ENCODE results near the gene RHNO1.
A peak's percentile ranks its signal among the peaks of the same experiment; 100 is the strongest.

Gene RHNO1

GRCh38 chr12:2858334-2858733, 18.7 kb upstream of the RHNO1 start:
- no peak overlapping the region for H3K4me3 ChIP-seq (ENCODE audit: low read depth, low read length)
- peaks cover 36 to 56% of the 10 kb centered on the region in 2 experiments for H3K36me3 ChIP-seq (ENCODE audit: control insufficient read depth in 2 of 2, insufficient read depth in 1 of 2, low read length in 2 of 2)
- no peaks in the 10 kb centered on the region for H3K4me1 ChIP-seq (ENCODE audit: control insufficient read depth, insufficient read depth, low read length)
- no peak overlapping the region for H3K27ac ChIP-seq (ENCODE audit: extremely low read depth, low read depth, low read length)
- ChIA-PET CTCF (interaction anchor here (5.3 kb wide), 1 partner anchor 13 kb away, joined by 20 read pairs; no protein-coding TSS in a partner anchor), POLR2A (no interaction called here)
- no peak for TF ChIP-seq ZNF350 (tag by site-specific recombination; IDR thresholded peaks at IDR 0.05)
- TF ChIP-seq BCL6B (tag by site-specific recombination; IDR thresholded peaks at IDR 0.05) = no peak
- no peak for TF ChIP-seq ZXDB (tag by site-specific recombination; IDR thresholded peaks at IDR 0.05)
- no peak for TF ChIP-seq GLIS1 (tag by site-specific recombination; IDR thresholded peaks at IDR 0.05)
- TF ChIP-seq ZBTB48 (tag by site-specific recombination; IDR thresholded peaks at IDR 0.05) = no peak
- no peak for TF ChIP-seq ZNF239 (tag by site-specific recombination; IDR thresholded peaks at IDR 0.05)
- TF ChIP-seq ZNF776 (tag by site-specific recombination; IDR thresholded peaks at IDR 0.05; ENCODE audit: borderline replicate concordance) = no peak
- no peak for TF ChIP-seq SCRT2 (tag by site-specific recombination; IDR thresholded peaks at IDR 0.05)
- no peaks in the 10 kb centered on the region for H3K9me3 ChIP-seq (ENCODE audit: control insufficient read depth, insufficient read depth, low read depth, low read length)

DNA sequence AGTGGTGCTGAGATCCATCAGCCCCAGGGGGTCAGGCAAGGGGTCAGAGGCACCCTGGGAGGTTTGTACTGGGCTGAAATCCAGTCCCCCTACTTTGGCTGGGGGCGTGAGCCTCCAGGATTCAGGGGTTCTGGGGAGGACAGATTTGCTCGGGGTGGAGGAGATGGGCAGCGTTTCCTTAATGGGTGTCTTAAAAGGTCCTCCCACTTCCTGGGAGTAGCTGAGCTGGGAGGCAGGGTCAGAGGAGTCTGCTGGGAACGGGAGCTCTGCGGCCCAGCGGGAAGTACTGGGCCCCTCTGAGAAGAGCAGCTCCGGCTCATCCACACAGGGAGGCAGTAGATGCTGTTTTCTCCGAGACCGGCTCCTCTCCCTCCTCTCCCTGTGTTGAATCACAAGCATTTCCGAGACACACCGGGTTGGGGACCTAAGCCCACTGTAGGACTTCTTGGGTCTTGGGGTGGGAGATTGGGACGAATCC, 18.0 kb upstream of the RHNO1 start:
- H3K27ac ChIP-seq (ENCODE audit: extremely low read depth, low read depth, low read length) = no peak overlapping the region
- ChIA-PET POLR2A (no interaction called here), CTCF (interaction anchor here (5.3 kb wide), 1 partner anchor 13 kb away, joined by 20 read pairs; no protein-coding TSS in a partner anchor)
- TF ChIP-seq, protein P1, sequence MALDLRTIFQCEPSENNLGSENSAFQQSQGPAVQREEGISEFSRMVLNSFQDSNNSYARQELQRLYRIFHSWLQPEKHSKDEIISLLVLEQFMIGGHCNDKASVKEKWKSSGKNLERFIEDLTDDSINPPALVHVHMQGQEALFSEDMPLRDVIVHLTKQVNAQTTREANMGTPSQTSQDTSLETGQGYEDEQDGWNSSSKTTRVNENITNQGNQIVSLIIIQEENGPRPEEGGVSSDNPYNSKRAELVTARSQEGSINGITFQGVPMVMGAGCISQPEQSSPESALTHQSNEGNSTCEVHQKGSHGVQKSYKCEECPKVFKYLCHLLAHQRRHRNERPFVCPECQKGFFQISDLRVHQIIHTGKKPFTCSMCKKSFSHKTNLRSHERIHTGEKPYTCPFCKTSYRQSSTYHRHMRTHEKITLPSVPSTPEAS (tag by site-specific recombination; IDR thresholded peaks at IDR 0.05) = no peak
- TF ChIP-seq GLIS2 (tag by site-specific recombination; IDR thresholded peaks at IDR 0.05) = peak; percentile 60
- no peak for TF ChIP-seq SP7 (tag by site-specific recombination; IDR thresholded peaks at IDR 0.05)
- TF ChIP-seq GLIS1 (tag by site-specific recombination; IDR thresholded peaks at IDR 0.05) = peak; percentile 86
- 0 out of 2 replicates have a peak, but pooled peaks have one; percentile 30 for TF ChIP-seq WT1 (tag by site-specific recombination; IDR thresholded peaks at IDR 0.05)
- TF ChIP-seq ZNF394 (tag by site-specific recombination; IDR thresholded peaks at IDR 0.05; ENCODE audit: borderline replicate concordance) = peak; percentile 68; the same call in 1 of the 2 replicates
- no peaks in the 10 kb centered on the region for H3K9me3 ChIP-seq (ENCODE audit: control insufficient read depth, insufficient read depth, low read depth, low read length)
- H3K4me1 ChIP-seq (ENCODE audit: control insufficient read depth, insufficient read depth, low read length) = no peaks in the 10 kb centered on the region
- H3K4me3 ChIP-seq (ENCODE audit: low read depth, low read length) = no peak overlapping the region
- peaks cover 42 to 62% of the 10 kb centered on the region in 2 experiments for H3K36me3 ChIP-seq (ENCODE audit: control insufficient read depth in 2 of 2, insufficient read depth in 1 of 2, low read length in 2 of 2)

- H3K9me3 ChIP-seq (ENCODE audit: control insufficient read depth, insufficient read depth, low read depth, low read length) = no peaks in the 10 kb centered on the region
- H3K27ac ChIP-seq (ENCODE audit: extremely low read depth, low read depth, low read length) = no peak overlapping the region
- POLR2A ChIA-PET = no interaction called here
- no peak overlapping the region for H3K4me3 ChIP-seq (ENCODE audit: low read depth, low read length)
- TF ChIP-seq SCRT1 (tag by site-specific recombination; IDR thresholded peaks at IDR 0.05; ENCODE audit: borderline replicate concordance) (peak; percentile 88), SCRT2 (tag by site-specific recombination; IDR thresholded peaks at IDR 0.05) (peak; percentile 93), ZNF223 (tag by site-specific recombination; IDR thresholded peaks at IDR 0.05) (no peak), PBX3 (CRISPR knock-in tag; IDR thresholded peaks at IDR 0.05) (no peak), ZNF175 (tag by site-specific recombination; IDR thresholded peaks at IDR 0.05) (no peak), ZNF521 (tag by site-specific recombination; IDR thresholded peaks at IDR 0.05) (no peak)
- no peaks in the 10 kb centered on the region for H3K4me1 ChIP-seq (ENCODE audit: control insufficient read depth, insufficient read depth, low read length)
- CTCF ChIA-PET = interaction anchor here (0.6 to 5.3 kb wide), 3 partner anchors 15 to 187 kb away, joined by 3 to 20 read pairs (median 5); no protein-coding TSS in a partner anchor
- H3K36me3 ChIP-seq (ENCODE audit: control insufficient read depth in 2 of 2, insufficient read depth in 1 of 2, low read length in 2 of 2) = peaks cover 43 to 72% of the 10 kb centered on the region in 2 experiments
These were observed 16.9 kb upstream of the RHNO1 start for GRCh38 chr12:2860170-2860569.

All from HEK293 (cell line).